OCI-LY7 (cell line): ENCODE data around the gene PLEKHH2. TPM values are rescaled to one million over a fixed set of nuclear protein-coding genes. Genes with fewer than 3 reads are reported as not detected.

ENCODE experiments used
- BruUV-seq: library from RNA; stranded (reverse); fragments of 400-500 nt; replicated peaks from 2 replicates; lab custom pipeline; 2021; lab: Mats Ljungman, UMichigan
- CTCF ChIA-PET: fragments of 300-600 bp; sonication (Branson Sonifier 250); formaldehyde crosslinking; loops from one replicate; lab custom pipeline; 2022; ENCODE audit warnings: antibody characterized with exemption; ENCODE audit not compliant: unreplicated experiment; lab: Charles Lee
- POLR2A ChIA-PET: fragments of 300-600 bp; sonication (Branson Sonifier 250); formaldehyde crosslinking; loops from one replicate; lab custom pipeline; 2022; ENCODE audit warnings: antibody characterized with exemption; lab: Charles Lee
- DNase-seq: peaks from one replicate; pipeline ENCODE4 v3.0.0-alpha.2; 2015; ENCODE audit warnings: low spot score
- H2AFZ ChIP-seq: fragments of 200-600 bp; sonication (generic), shearing (Covaris generic); 2 replicates; pipeline ENCODE4 v1.6.1; 2014; ENCODE audit warnings: mild to moderate bottlenecking, antibody characterized with exemption, low read length, moderate library complexity
- H3K27ac ChIP-seq: fragments of 200-600 bp; sonication (generic); 2 replicates; pipeline ENCODE4 v1.5.1; 2014; ENCODE audit warnings: mixed run types, low read depth, mild to moderate bottlenecking, moderate library complexity, low read length, inconsistent platforms; ENCODE audit not compliant: poor library complexity, severe bottlenecking
- H3K36me3 ChIP-seq: fragments of 200-600 bp; sonication (generic); 2 replicates; pipeline ENCODE4 v1.6.1; 2014; ENCODE audit warnings: mild to moderate bottlenecking, antibody characterized with exemption, low read length, moderate library complexity, mixed read lengths; ENCODE audit not compliant: insufficient read depth
- H3K4me1 ChIP-seq: fragments of 200-600 bp; sonication (generic); 2 replicates; pipeline ENCODE4 v1.5.1; 2014; ENCODE audit warnings: mild to moderate bottlenecking, low read length; ENCODE audit not compliant: insufficient read depth, poor library complexity, severe bottlenecking
- H3K4me2 ChIP-seq: fragments of 200-600 bp; sonication (generic); 2 replicates; pipeline ENCODE4 v1.6.1; 2014; ENCODE audit warnings: mild to moderate bottlenecking, low read length
- H3K4me3 ChIP-seq: fragments of 200-600 bp; sonication (generic); 2 replicates; pipeline ENCODE4 v1.5.1; 2014; ENCODE audit warnings: mild to moderate bottlenecking, low read depth, low read length; ENCODE audit not compliant: poor library complexity, severe bottlenecking
- H3K79me2 ChIP-seq: fragments of 200-600 bp; sonication (generic); 2 replicates; pipeline ENCODE4 v1.6.1; 2016; ENCODE audit warnings: low read depth, mild to moderate bottlenecking, low read length, moderate library complexity, mixed read lengths; ENCODE audit not compliant: insufficient read depth
- H3K9me2 ChIP-seq: fragments of 200-600 bp; sonication (generic); 2 replicates; pipeline ENCODE4 v1.6.1; 2016; ENCODE audit warnings: mild to moderate bottlenecking, low read length, mixed read lengths; ENCODE audit not compliant: insufficient read depth
- H3K9me3 ChIP-seq: fragments of 200-600 bp; sonication (generic); 2 replicates; pipeline ENCODE4 v1.6.1; 2014; ENCODE audit warnings: mild to moderate bottlenecking, mixed run types, low read length, mixed read lengths
- H4K20me1 ChIP-seq: fragments of 200-600 bp; sonication (generic); 2 replicates; pipeline ENCODE4 v1.6.1; 2014; ENCODE audit warnings: mild to moderate bottlenecking, antibody characterized with exemption, low read length, moderate library complexity, mixed read lengths; ENCODE audit not compliant: insufficient read depth
- CTCF ChIP-seq: fragments of 200-600 bp; sonication (generic); conservative IDR thresholded peaks from 2 replicates; pipeline ENCODE4 v1.5.1; 2014; ENCODE audit warnings: mild to moderate bottlenecking, antibody characterized with exemption, low read length, moderate library complexity, mixed read lengths
- EZH2phosphoT487 ChIP-seq: fragments of 200-600 bp; sonication (generic); IDR thresholded peaks from 2 replicates; pipeline ENCODE4 v1.6.1; 2018; ENCODE audit warnings: low read depth, borderline replicate concordance, mild to moderate bottlenecking, mixed run types, antibody characterized with exemption, low read length, moderate library complexity, mixed read lengths
- intact Hi-C: fragments of 100-400 bp; cut with micrococcal nuclease; formaldehyde crosslinking; loops from one replicate; pipeline ENCODE4 v1.10.0; 2022; ENCODE audit not compliant: unreplicated experiment
- total RNA-seq, 2 experiments: library from RNA; depleted of rRNA in 1 of 2; stranded (reverse); fragments of >200 nt in 1 of 2; shearing (Covaris generic) in 1 of 2; gene quantifications; 2 replicates each; pipeline ENCODE4 v1.2.3, GENCODE V29; 2014 to 2022

PLEKHH2 gene
- total RNA-seq, 2 experiments from 2014 or later: 1.5 to 2.6 TPM

- Histone ChIP-seq H3K4me1 (no peaks in the 10 kb centered on the region), H3K79me2 (no peaks in the 10 kb centered on the region), H4K20me1 (no peaks in the 10 kb centered on the region), H3K9me3 (no peaks in the 10 kb centered on the region), H3K4me3 (no peak overlapping the region), H3K27ac (no peak overlapping the region), H3K36me3 (no peaks in the 10 kb centered on the region), H3K4me2 (no peak overlapping the region), H2AFZ (no peak overlapping the region), H3K9me2 (no peaks in the 10 kb centered on the region)
- intact Hi-C loops: no loop called here
- ChIA-PET CTCF (no interaction called here), POLR2A (interaction anchor here (0.7 kb wide), 1 partner anchor 190 kb away, joined by 3 read pairs; no protein-coding TSS in a partner anchor)
- TF ChIP-seq CTCF (no peak), EZH2phosphoT487 (no peak)
- no peak for DNase-seq
- no TSS peak for BruUV-seq
These were observed 111.3 kb downstream of the PLEKHH2 start for GRCh38 chr2:43748333-43748732.

GRCh38 chr2:43749583-43749982 is 112.5 kb downstream of the PLEKHH2 start:
- TF ChIP-seq EZH2phosphoT487 (no peak), CTCF (no peak)
- no peaks in the 10 kb centered on the region for H3K36me3 ChIP-seq
- intact Hi-C loops: no loop called here

GRCh38 chr2:43751476-43751990 is 114.5 kb downstream of the PLEKHH2 start:
- intact Hi-C loops: no loop called here

More at GRCh38 chr2:43749583-43749982, 112.5 kb downstream of the PLEKHH2 start:
- no peak for DNase-seq
- POLR2A ChIA-PET: interaction anchor here (0.6 kb wide), 1 partner anchor 39 kb away, joined by 3 read pairs; no protein-coding TSS in a partner anchor
- H3K27ac ChIP-seq: no peak overlapping the region
- CTCF ChIA-PET: no interaction called here
- H3K4me1 ChIP-seq: no peaks in the 10 kb centered on the region
- H2AFZ ChIP-seq: no peak overlapping the region
- no TSS peak for BruUV-seq
- no peaks in the 10 kb centered on the region for H4K20me1 ChIP-seq
- no peaks in the 10 kb centered on the region for H3K9me3 ChIP-seq
- no peaks in the 10 kb centered on the region for H3K9me2 ChIP-seq
- H3K4me2 ChIP-seq: no peak overlapping the region
- H3K4me3 ChIP-seq: no peak overlapping the region
- no peaks in the 10 kb centered on the region for H3K79me2 ChIP-seq

More at GRCh38 chr2:43751476-43751990, 114.5 kb downstream of the PLEKHH2 start:
- H3K79me2 ChIP-seq: no peaks in the 10 kb centered on the region
- no peak for DNase-seq
- no peaks in the 10 kb centered on the region for H3K4me1 ChIP-seq
- H3K36me3 ChIP-seq: no peaks in the 10 kb centered on the region
- no peak overlapping the region for H3K4me2 ChIP-seq
- no peaks in the 10 kb centered on the region for H3K9me3 ChIP-seq
- H3K27ac ChIP-seq: no peak overlapping the region
- no TSS peak for BruUV-seq
- TF ChIP-seq EZH2phosphoT487: no peak
- H4K20me1 ChIP-seq: no peaks in the 10 kb centered on the region
- no peak overlapping the region for H3K4me3 ChIP-seq
- H2AFZ ChIP-seq: no peak overlapping the region
- H3K9me2 ChIP-seq: no peaks in the 10 kb centered on the region
- ChIA-PET CTCF (no interaction called here), POLR2A (interaction anchor here (0.6 to 0.7 kb wide), 3 partner anchors 22 to 373 kb away, joined by 3 to 5 read pairs (median 4); no protein-coding TSS in a partner anchor)
